GM12891 (cell line): ENCODE data around the gene BCAS2.

Experiments
- POLR2A ChIP-seq: IDR thresholded peaks from 2 replicates; pipeline ENCODE4 v1.6.1; 2011; ENCODE audit warnings: low read depth, low read length, control low read depth
- POLR2AphosphoS5 ChIP-seq: IDR thresholded peaks from 2 replicates; pipeline ENCODE4 v1.6.1; 2011; ENCODE audit warnings: low read depth, low read length, control low read depth
- TAF1 ChIP-seq: IDR thresholded peaks from 2 replicates; pipeline ENCODE4 v1.6.1; 2011; ENCODE audit warnings: low read depth, low read length, control low read depth

DNA sequence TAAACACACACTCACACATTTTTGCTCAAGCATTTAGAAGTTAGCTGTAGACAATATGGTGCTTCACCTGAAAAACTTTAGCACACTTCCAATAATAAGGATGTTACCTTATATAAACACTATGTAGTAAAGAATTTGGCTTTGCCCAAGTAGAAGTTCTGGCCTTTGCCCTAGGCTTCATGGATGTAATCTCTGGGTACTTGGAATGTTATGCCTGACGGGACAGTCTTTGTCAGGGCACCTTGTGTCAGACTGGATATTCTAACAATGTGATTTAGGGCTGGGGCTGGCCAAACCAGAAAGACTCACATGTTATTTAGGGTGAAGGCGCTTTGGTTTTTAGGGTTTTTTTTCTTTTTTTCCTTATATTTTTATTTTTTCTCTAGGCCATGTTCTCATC, 35.6 kb downstream of the BCAS2 start:
- no peak for TF ChIP-seq POLR2AphosphoS5
- TF ChIP-seq POLR2A, result no peak
- TF ChIP-seq TAF1, result no peak
